SK-N-SH (cell line): Measurements from ENCODE around the gene FOXL1. TPM values are rescaled to one million over a fixed set of nuclear protein-coding genes. Genes with fewer than 3 reads are reported as not detected.

ENCODE experiments used
- CTCF ChIA-PET: fragments of 300-600, 350-600 bp; formaldehyde crosslinking; extraction: SDS; loops from one replicate; lab custom pipeline; 2021; lab: Yijun Ruan, JAX
- POLR2A ChIA-PET: fragments of 350-600 bp; sonication (Branson Sonifier 250); formaldehyde crosslinking; extraction: SDS; loops from one replicate; lab custom pipeline; 2020; ENCODE audit warnings: antibody characterized with exemption, inconsistent platforms; lab: Yijun Ruan, JAX
- DNase-seq: peaks from one replicate; pipeline ENCODE4 v3.0.0; 2012
- H2AFZ ChIP-seq: fragments of 200-600 bp; sonication (generic); 2 replicates; pipeline ENCODE4 v1.8.1; 2016; ENCODE audit warnings: antibody characterized with exemption, mild to moderate bottlenecking, low read depth
- H3F3A ChIP-seq: fragments of 200-600 bp; sonication (generic); replicated peaks from 2 replicates; pipeline ENCODE3; 2016; ENCODE audit warnings: antibody characterized with exemption, mild to moderate bottlenecking; ENCODE audit not compliant: insufficient read depth
- H3K27ac ChIP-seq, 2 experiments: fragments of 200-500 bp in 1 of 2; fragments of 200-600 bp in 1 of 2; sonication (Bioruptor generic) in 1 of 2; sonication (generic), shearing (Covaris generic) in 1 of 2; 2 replicates each; pipeline versions ENCODE4 v1.5.1 to v1.6.1; 2014 to 2016; ENCODE audit warnings: low read depth in 2 of 2, inconsistent platforms in 1 of 2, low read length in 1 of 2, mild to moderate bottlenecking in 1 of 2, mixed read lengths in 1 of 2
- H3K27me3 ChIP-seq: fragments of 200-600 bp; sonication (generic), shearing (Covaris generic); 2 replicates; pipeline ENCODE4 v1.6.1; 2016; ENCODE audit warnings: mixed run types; ENCODE audit not compliant: insufficient read depth
- H3K36me3 ChIP-seq, 2 experiments: fragments of 200-500 bp in 1 of 2; fragments of 200-600 bp in 1 of 2; sonication (Bioruptor generic) in 1 of 2; sonication (generic) in 1 of 2; replicated peaks in 1 of 2; 2 replicates each; pipeline versions ENCODE3 to v1.5.1; 2014 to 2016; ENCODE audit warnings: low read length in 1 of 2, mild to moderate bottlenecking in 1 of 2; ENCODE audit not compliant: insufficient read depth in 2 of 2, control insufficient read depth in 1 of 2
- H3K4me1 ChIP-seq, 2 experiments: fragments of 200-500 bp in 1 of 2; fragments of 200-600 bp in 1 of 2; sonication (Bioruptor generic) in 1 of 2; sonication (generic), shearing (Covaris generic) in 1 of 2; 2 replicates each; pipeline versions ENCODE4 v1.5.1 to v1.6.1; 2014 to 2016; ENCODE audit warnings: low read depth in 1 of 2, low read length in 1 of 2, mixed run types in 1 of 2; ENCODE audit not compliant: insufficient read depth in 2 of 2, control insufficient read depth in 1 of 2
- H3K4me2 ChIP-seq: fragments of 200-600 bp; sonication (generic), shearing (Covaris generic); 2 replicates; pipeline ENCODE4 v1.6.1; 2017; ENCODE audit warnings: mixed run types
- H3K4me3 ChIP-seq, 2 experiments: fragments of 200-500 bp in 1 of 2; fragments of 200-600 bp in 1 of 2; sonication (Bioruptor generic) in 1 of 2; sonication (generic), shearing (Covaris generic) in 1 of 2; 2 replicates each; pipeline versions ENCODE4 v1.5.1 to v1.8.1; 2014 to 2016; ENCODE audit warnings: low read depth in 2 of 2, inconsistent platforms in 1 of 2, low read length in 1 of 2, mild to moderate bottlenecking in 1 of 2, mixed read lengths in 1 of 2, moderate library complexity in 1 of 2
- H3K79me2 ChIP-seq: fragments of 200-600 bp; sonication (generic); 2 replicates; pipeline ENCODE4 v1.8.1; 2017; ENCODE audit warnings: mild to moderate bottlenecking; ENCODE audit not compliant: insufficient read depth
- H3K9ac ChIP-seq: fragments of 200-600 bp; sonication (generic); 2 replicates; pipeline ENCODE4 v1.6.1; 2017; ENCODE audit warnings: mixed run types
- H3K9me2 ChIP-seq: fragments of 200-600 bp; sonication (generic); 2 replicates; pipeline ENCODE4 v1.6.1; 2017; ENCODE audit warnings: mixed run types
- H3K9me3 ChIP-seq: fragments of 200-600 bp; sonication (generic); 2 replicates; pipeline ENCODE4 v1.6.1; 2017; ENCODE audit warnings: mixed run types, mild to moderate bottlenecking, moderate library complexity
- H4K20me1 ChIP-seq: fragments of 200-600 bp; sonication (generic); 2 replicates; pipeline ENCODE4 v1.6.1; 2017; ENCODE audit warnings: mild to moderate bottlenecking, mixed run types; ENCODE audit not compliant: insufficient read depth
- EP300 ChIP-seq, 2 experiments: IDR thresholded peaks; 2 replicates each; pipeline versions ENCODE4 v1.4.0 to v1.6.1; 2012; ENCODE audit warnings: borderline replicate concordance in 1 of 2, low read depth in 1 of 2, low read length in 1 of 2
- EZH2phosphoT487 ChIP-seq: fragments of 200-600 bp; sonication (generic); IDR thresholded peaks from 2 replicates; pipeline ENCODE4 v1.6.1; 2017; ENCODE audit warnings: low read depth, mixed run types, mild to moderate bottlenecking, antibody characterized with exemption, moderate library complexity, borderline replicate concordance
- FOSL2 ChIP-seq: IDR thresholded peaks from 2 replicates; pipeline ENCODE4 v1.4.0; 2012; ENCODE audit warnings: low read depth, mild to moderate bottlenecking, moderate library complexity, borderline replicate concordance
- FOXJ3 ChIP-seq: sonication (generic); formaldehyde crosslinking; IDR thresholded peaks from 2 replicates; pipeline ENCODE4 v1.5.1; 2020; ENCODE audit warnings: mild to moderate bottlenecking, missing genetic modification reagents
- FOXM1 ChIP-seq: IDR thresholded peaks from 2 replicates; pipeline ENCODE4 v1.4.0; 2012; ENCODE audit warnings: low read depth, mild to moderate bottlenecking
- GABPA ChIP-seq: IDR thresholded peaks from 2 replicates; pipeline ENCODE4 v1.4.0; 2012; ENCODE audit warnings: low read depth, mild to moderate bottlenecking
- GATA2 ChIP-seq: sonication (generic); formaldehyde crosslinking; IDR thresholded peaks from 2 replicates; pipeline ENCODE4 v1.5.0; 2020; ENCODE audit warnings: mild to moderate bottlenecking, missing genetic modification reagents
- MAX ChIP-seq: IDR thresholded peaks from 2 replicates; pipeline ENCODE4 v1.4.0; 2012; ENCODE audit warnings: low read depth
- MEF2A ChIP-seq: IDR thresholded peaks from 2 replicates; pipeline ENCODE4 v1.4.0; 2012; ENCODE audit warnings: low read depth, borderline replicate concordance
- MXI1 ChIP-seq: IDR thresholded peaks from 2 replicates; pipeline ENCODE4 v1.6.1; 2012; ENCODE audit warnings: mild to moderate bottlenecking, low read depth, low read length, improper control_type of control experiment
- NRF1 ChIP-seq: IDR thresholded peaks from 2 replicates; pipeline ENCODE4 v1.6.1; 2012; ENCODE audit warnings: low read depth, mild to moderate bottlenecking, low read length
- POLR2AphosphoS5 ChIP-seq: IDR thresholded peaks from 2 replicates; pipeline ENCODE4 v1.6.1; 2012; ENCODE audit warnings: low read depth, low read length
- RCOR1 ChIP-seq: fragments of 150-350 bp; IDR thresholded peaks from 2 replicates; pipeline ENCODE4 v1.6.1; 2017; ENCODE audit warnings: antibody characterized with exemption, low read length
- RFX5 ChIP-seq: IDR thresholded peaks from 2 replicates; pipeline ENCODE4 v1.6.1; 2012; ENCODE audit warnings: mild to moderate bottlenecking, improper control_type of control experiment, low read length
- SIN3A ChIP-seq: IDR thresholded peaks from 2 replicates; pipeline ENCODE4 v1.6.1; 2012; ENCODE audit warnings: low read depth, mild to moderate bottlenecking, low read length, moderate library complexity, borderline replicate concordance
- TAF1 ChIP-seq: IDR thresholded peaks from 2 replicates; pipeline ENCODE4 v1.6.1; 2012; ENCODE audit warnings: low read depth, mild to moderate bottlenecking, low read length, moderate library complexity, borderline replicate concordance
- TEAD4 ChIP-seq: IDR thresholded peaks from 2 replicates; pipeline ENCODE4 v1.4.0; 2012; ENCODE audit warnings: mild to moderate bottlenecking, borderline replicate concordance; ENCODE audit not compliant: insufficient read depth
- USF1 ChIP-seq: IDR thresholded peaks from 2 replicates; pipeline ENCODE4 v1.4.0; 2012; ENCODE audit warnings: low read depth, borderline replicate concordance
- USF2 ChIP-seq: fragments of 150-350 bp; IDR thresholded peaks from 2 replicates; pipeline ENCODE4 v1.6.1; 2017; ENCODE audit warnings: antibody characterized with exemption, low read length, low read depth, borderline replicate concordance
- ZBTB33 ChIP-seq: IDR thresholded peaks from 2 replicates; pipeline ENCODE4 v1.4.0; 2012; ENCODE audit warnings: low read depth, borderline replicate concordance
- WGBS: methylation state at CpG from one replicate; pipeline ENCODE4 v1.1.6; 2017; ENCODE audit warnings: low lambda C conversion rate; 5-methylcytosine and 5-hydroxymethylcytosine counted together
- polyA plus RNA-seq, 3 experiments: library from polyadenylated mRNA; depleted of rRNA; stranded (reverse); fragments of >200 nt; gene quantifications; 2 replicates each; pipeline ENCODE4 v1.2.3, GENCODE V29; 2012

The FOXL1 gene
- polyA plus RNA-seq, 1 of the 3 experiments (the other 2 are of a cell fraction): 2.5 TPM

- Histone ChIP-seq H3K27ac (no peak overlapping the region), H3K9me3 (no peaks in the 10 kb centered on the region), H2AFZ (no peak overlapping the region), H3K4me1 (peaks cover 0 to 12% of the 10 kb centered on the region in 2 experiments; a peak in 2 of 4 replicates), H3K9ac (no peak overlapping the region), H3K79me2 (peaks cover 13% of the 10 kb centered on the region), H3K9me2 (no peaks in the 10 kb centered on the region), H4K20me1 (no peaks in the 10 kb centered on the region), H3F3A (peaks cover 12% of the 10 kb centered on the region), H3K27me3 (no peaks in the 10 kb centered on the region), H3K4me3 (no peak overlapping the region)
- WGBS: 93% methylated on average over 14 of the region's 22 CpGs
- ChIA-PET CTCF (interaction anchor here (1.0 to 1.7 kb wide), 2 partner anchors 11 to 33 kb away, joined by 5 read pairs; no protein-coding TSS in a partner anchor), POLR2A (no interaction called here)
- no peak for DNase-seq
- TF ChIP-seq FOXJ3 (CRISPR knock-in tag): no peak
- no peak for TF ChIP-seq NRF1
- TF ChIP-seq USF2: no peak
- no peak for TF ChIP-seq RFX5
- TF ChIP-seq GABPA: no peak
- no peak for TF ChIP-seq MEF2A
- no peak for TF ChIP-seq SIN3A
- no peak for TF ChIP-seq MAX
- no peak for TF ChIP-seq TAF1
- no peak for TF ChIP-seq MXI1
- no peak for TF ChIP-seq USF1
- no peak for TF ChIP-seq TEAD4
- TF ChIP-seq EZH2phosphoT487: no peak
- TF ChIP-seq GATA2 (CRISPR knock-in tag): no peak
- TF ChIP-seq, all 33 proteins: peak for 0
- Histone ChIP-seq H3K36me3 (peaks cover 8 to 28% of the 10 kb centered on the region in 2 experiments), H3K4me2 (no peak overlapping the region)
Measured at GRCh38 chr16:86553356-86553755, 25.0 kb upstream of the FOXL1 start.

- peaks cover 0 to 12% of the 10 kb centered on the region in 2 experiments; a peak in 2 of 4 replicates for H3K4me1 ChIP-seq
- peaks cover 13% of the 10 kb centered on the region for H3K79me2 ChIP-seq
- no peaks in the 10 kb centered on the region for H4K20me1 ChIP-seq
- peaks cover 12% of the 10 kb centered on the region for H3F3A ChIP-seq
- peak overlapping the region; percentile 83 for H3K9ac ChIP-seq
- no peaks in the 10 kb centered on the region for H3K27me3 ChIP-seq
- peaks cover 7 to 22% of the 10 kb centered on the region in 2 experiments for H3K36me3 ChIP-seq
- peak overlapping the region; percentile 94 for H3K4me2 ChIP-seq
- POLR2A ChIA-PET: no interaction called here
- H2AFZ ChIP-seq: peak overlapping the region; percentile 79; the same call in 1 of the 2 replicates
- H3K9me2 ChIP-seq: no peaks in the 10 kb centered on the region
- H3K27ac ChIP-seq: peak overlapping the region; percentile 47 to 79; a peak in 2 of 4 replicates
- WGBS: 5% methylated on average over 10 of the region's 10 CpGs
- CTCF ChIA-PET: interaction anchor here (1.2 kb wide), 1 partner anchor 10 kb away, joined by 7 read pairs; no protein-coding TSS in a partner anchor
- no peak for TF ChIP-seq RCOR1
- TF ChIP-seq ZBTB33: no peak
- no peak for TF ChIP-seq FOXM1
- TF ChIP-seq MEF2A: no peak
- TF ChIP-seq FOSL2: no peak
- no peak for TF ChIP-seq SIN3A
- TF ChIP-seq POLR2AphosphoS5: no peak
- TF ChIP-seq EP300 (IDR thresholded peaks at IDR 0.05; ENCODE audit: borderline replicate concordance in 1 of 2, low read depth in 1 of 2, low read length in 1 of 2): no peak
- TF ChIP-seq TEAD4: no peak
- TF ChIP-seq USF2: no peak
- no peak for TF ChIP-seq GABPA
- H3K4me3 ChIP-seq: peak overlapping the region; percentile 75 to 98
- no peaks in the 10 kb centered on the region for H3K9me3 ChIP-seq
- no peak for DNase-seq
Measured at GRCh38 chr16:86554599-86554916, 23.8 kb upstream of the FOXL1 start.
